IPS DF 6.9 (cell line): ENCODE results near the gene STK33.
"Not testable (repeated sequence)": the region's sequence is repeated elsewhere in the genome, so short reads cannot be mapped to it uniquely, and the experiment has no call there.

ENCODE experiments used
- DNase-seq: peaks from one replicate; pipeline ENCODE4 v3.0.0-alpha.2; 2013; ENCODE audit warnings: low read depth, low spot score
- H3K27ac ChIP-seq: one replicate; pipeline ENCODE4 v1.5.1; 2013; ENCODE audit warnings: low read length, control low read depth
- H3K27me3 ChIP-seq: 2 replicates; pipeline ENCODE4 v1.6.1; 2013; ENCODE audit warnings: mild to moderate bottlenecking, low read length; ENCODE audit not compliant: control insufficient read depth, insufficient read depth
- H3K36me3 ChIP-seq: 2 replicates; pipeline ENCODE4 v1.6.1; 2013; ENCODE audit warnings: low read length; ENCODE audit not compliant: control insufficient read depth, insufficient read depth
- H3K4me1 ChIP-seq: 2 replicates; pipeline ENCODE4 v1.6.1; 2013; ENCODE audit warnings: low read length; ENCODE audit not compliant: control insufficient read depth, insufficient read depth
- H3K4me3 ChIP-seq: 2 replicates; pipeline ENCODE4 v1.5.1; 2013; ENCODE audit warnings: mild to moderate bottlenecking, low read length
- H3K9me3 ChIP-seq: 2 replicates; pipeline ENCODE4 v1.6.1; 2013; ENCODE audit warnings: low read length, inconsistent platforms; ENCODE audit not compliant: control insufficient read depth, insufficient read depth
- WGBS: extraction: QIAGEN DNeasy Blood & Tissue Kit; methylation state at CpG from one replicate; pipeline ENCODE4 v1.1.7; 2013; ENCODE audit warnings: mixed read lengths, missing lambda C conversion rate; ENCODE audit not compliant: insufficient read length, insufficient coverage; 5-methylcytosine and 5-hydroxymethylcytosine counted together

The STK33 gene

GRCh38 chr11:8501836-8502235 lies 92.2 kb downstream of the STK33 start:
- Histone ChIP-seq H3K4me1 (no peaks in the 10 kb centered on the region), H3K27me3 (no peaks in the 10 kb centered on the region), H3K4me3 (no peak overlapping the region), H3K9me3 (no peaks in the 10 kb centered on the region), H3K36me3 (no peaks in the 10 kb centered on the region), H3K27ac (no peak overlapping the region)
- no peak for DNase-seq
- WGBS = no CpG with 5 or more reads among the region's 2 CpGs

DNA sequence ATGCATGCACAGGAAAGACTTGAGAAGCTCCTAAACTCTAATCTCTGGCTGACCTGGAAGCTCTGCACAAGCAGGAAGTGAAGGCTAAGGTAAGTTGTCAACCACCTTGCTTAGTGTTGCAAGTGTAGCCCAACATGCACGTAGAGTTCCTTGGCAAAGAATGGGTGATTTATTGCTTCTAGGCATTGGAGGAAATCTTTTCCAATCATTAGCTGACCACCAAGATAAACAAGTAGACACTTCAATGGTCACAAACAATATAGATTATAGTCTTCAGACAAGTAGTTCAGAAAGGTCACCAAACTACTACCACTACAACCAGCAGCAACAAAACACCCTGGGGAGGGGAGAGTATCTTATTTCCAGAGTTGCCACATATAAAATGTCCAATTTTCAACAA lies 105.6 kb downstream of the STK33 start:
- Histone ChIP-seq H3K9me3 (peaks cover 4% of the 10 kb centered on the region; the same call in 1 of the 2 replicates), H3K4me1 (no peaks in the 10 kb centered on the region), H3K27me3 (no peaks in the 10 kb centered on the region), H3K4me3 (no peak overlapping the region), H3K27ac (no peak overlapping the region), H3K36me3 (no peaks in the 10 kb centered on the region)
- no peak for DNase-seq
- WGBS = no CpG with 5 or more reads among the region's 1 CpG

DNA sequence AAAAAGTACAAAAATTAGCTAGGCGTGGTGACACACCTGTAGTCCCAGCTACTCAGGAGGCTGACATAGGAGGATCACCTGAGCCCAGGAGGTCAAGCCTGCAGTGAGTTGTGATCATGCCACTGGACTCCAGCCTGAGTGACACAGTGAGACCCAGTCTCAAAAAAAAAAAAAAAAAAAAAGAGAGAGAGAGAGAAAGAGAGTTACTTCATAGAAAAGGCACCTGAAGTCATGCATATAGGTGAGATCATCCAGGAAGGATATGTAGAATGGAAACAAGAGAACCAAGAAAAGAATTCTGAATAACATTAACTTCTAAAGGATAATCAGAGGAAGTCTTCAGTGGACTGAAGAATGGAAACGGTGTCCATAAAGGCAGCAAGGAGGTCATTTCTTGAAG lies 106.8 kb downstream of the STK33 start:
- Histone ChIP-seq H3K4me3 (no peak overlapping the region), H3K9me3 (peaks cover 4% of the 10 kb centered on the region; the same call in 1 of the 2 replicates), H3K27me3 (no peaks in the 10 kb centered on the region), H3K36me3 (no peaks in the 10 kb centered on the region), H3K4me1 (no peaks in the 10 kb centered on the region), H3K27ac (no peak overlapping the region)
- DNase-seq = no peak
- WGBS = no CpG with 5 or more reads among the region's 2 CpGs

DNA sequence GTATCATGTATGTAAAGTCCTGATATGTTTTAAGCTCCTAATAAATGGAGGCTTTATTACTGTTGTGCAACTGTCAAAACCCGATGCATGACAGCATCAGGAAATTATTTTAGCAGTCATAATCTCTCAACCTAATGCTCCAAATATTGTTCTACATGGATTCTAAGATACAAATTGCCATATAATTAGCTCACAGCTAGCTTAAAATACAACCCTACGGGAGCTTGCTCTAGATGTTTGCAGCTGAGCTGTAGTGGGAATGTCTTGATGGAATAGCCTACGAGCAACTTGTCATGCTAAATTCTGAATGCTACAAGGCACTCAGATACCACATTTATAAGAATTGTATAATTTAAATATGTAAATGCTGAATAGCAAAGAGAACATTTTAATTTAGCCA lies 109.8 kb downstream of the STK33 start:
- Histone ChIP-seq H3K9me3 (no peaks in the 10 kb centered on the region), H3K4me3 (no peak overlapping the region), H3K4me1 (no peaks in the 10 kb centered on the region), H3K27ac (no peak overlapping the region), H3K36me3 (no peaks in the 10 kb centered on the region), H3K27me3 (no peaks in the 10 kb centered on the region)
- no CpG with 5 or more reads among the region's 3 CpGs for WGBS
- DNase-seq = no peak

DNA sequence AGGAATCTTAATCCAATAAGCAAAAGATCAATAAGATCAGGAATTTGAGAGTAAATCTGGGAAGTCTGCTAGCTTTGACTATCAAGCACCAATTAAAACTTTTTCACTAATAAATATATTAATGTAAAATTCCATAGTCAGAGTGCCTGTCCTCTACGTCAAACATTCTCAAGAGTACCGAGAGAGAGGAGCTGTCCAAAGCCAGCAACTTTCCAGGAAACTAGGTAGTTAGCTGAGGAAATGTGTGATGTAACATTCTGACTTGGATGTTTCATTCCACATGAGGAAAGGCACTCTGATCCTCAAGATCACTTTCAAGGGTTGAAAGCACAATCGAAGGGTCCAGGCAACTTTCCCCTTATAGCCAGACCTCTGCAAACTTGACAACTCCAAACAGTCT lies 113.2 kb downstream of the STK33 start:
- Histone ChIP-seq H3K27ac (no peak overlapping the region), H3K4me1 (no peaks in the 10 kb centered on the region), H3K9me3 (no peaks in the 10 kb centered on the region), H3K36me3 (no peaks in the 10 kb centered on the region), H3K27me3 (no peaks in the 10 kb centered on the region), H3K4me3 (no peak overlapping the region)
- WGBS = no CpG with 5 or more reads among the region's 3 CpGs
- DNase-seq = no peak

- no peak overlapping the region for H3K27ac ChIP-seq
- no peaks in the 10 kb centered on the region for H3K9me3 ChIP-seq
- no peaks in the 10 kb centered on the region for H3K36me3 ChIP-seq
- no peaks in the 10 kb centered on the region for H3K4me1 ChIP-seq
- no CpG with 5 or more reads among the region's 1 CpG for WGBS
- no peaks in the 10 kb centered on the region for H3K27me3 ChIP-seq
- DNase-seq = no peak
- no peak overlapping the region for H3K4me3 ChIP-seq
Observed at GRCh38 chr11:8477680-8478079, 116.3 kb downstream of the STK33 start.

DNA sequence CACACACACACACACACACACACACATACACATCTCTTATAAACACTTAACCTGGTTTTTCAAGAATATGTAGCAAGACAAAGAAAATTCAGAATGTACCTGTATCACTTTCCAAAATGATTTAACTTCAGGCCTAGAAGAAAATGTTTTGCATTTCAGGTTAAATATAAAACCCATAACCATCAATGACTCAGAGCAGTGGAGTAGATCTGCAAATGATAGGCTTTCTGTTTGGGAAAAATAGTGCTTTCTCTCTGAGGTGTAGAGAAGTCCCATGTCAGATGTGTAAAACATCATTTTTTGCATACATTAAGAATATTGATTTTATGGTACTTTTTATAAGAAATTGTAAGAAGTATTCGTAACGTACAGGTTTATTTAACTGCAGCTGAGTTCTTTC lies 116.9 kb downstream of the STK33 start:
- 100% methylated on average over 2 of the region's 2 CpGs for WGBS
- Histone ChIP-seq H3K27ac (no peak overlapping the region), H3K27me3 (no peaks in the 10 kb centered on the region), H3K9me3 (no peaks in the 10 kb centered on the region), H3K4me3 (no peak overlapping the region), H3K4me1 (no peaks in the 10 kb centered on the region), H3K36me3 (no peaks in the 10 kb centered on the region)
- no peak for DNase-seq

GRCh38 chr11:8467806-8468205 lies 126.2 kb downstream of the STK33 start:
- H3K27me3 ChIP-seq, H3K4me1 ChIP-seq, H3K9me3 ChIP-seq, H3K4me3 ChIP-seq, DNase-seq, H3K36me3 ChIP-seq, H3K27ac ChIP-seq: not testable (repeated sequence)
- WGBS = no CpG with 5 or more reads among the region's 5 CpGs

DNA sequence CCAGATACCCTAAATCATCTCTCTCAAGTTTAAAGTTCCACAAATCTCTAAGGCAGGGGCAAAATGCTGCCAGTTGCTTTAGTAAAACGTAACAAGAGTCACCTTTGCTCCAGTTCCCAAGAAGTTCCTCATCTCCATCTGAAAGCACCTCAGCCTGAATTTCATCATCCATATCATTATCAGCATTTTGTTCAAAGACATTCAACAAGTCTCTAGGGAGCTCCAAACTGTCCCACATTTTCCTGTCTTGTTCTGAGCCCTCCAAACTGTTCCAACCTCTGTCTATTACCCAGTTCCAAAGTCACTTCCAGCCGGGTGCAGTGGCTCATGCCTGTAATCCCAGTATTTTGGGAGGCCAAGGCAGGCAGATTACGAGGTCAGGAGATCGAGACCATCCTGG lies 126.7 kb downstream of the STK33 start:
- not testable (repeated sequence) for H3K36me3 ChIP-seq, DNase-seq, H3K4me1 ChIP-seq, H3K27me3 ChIP-seq, H3K27ac ChIP-seq, H3K9me3 ChIP-seq, H3K4me3 ChIP-seq
- WGBS = no CpG with 5 or more reads among the region's 4 CpGs

DNA sequence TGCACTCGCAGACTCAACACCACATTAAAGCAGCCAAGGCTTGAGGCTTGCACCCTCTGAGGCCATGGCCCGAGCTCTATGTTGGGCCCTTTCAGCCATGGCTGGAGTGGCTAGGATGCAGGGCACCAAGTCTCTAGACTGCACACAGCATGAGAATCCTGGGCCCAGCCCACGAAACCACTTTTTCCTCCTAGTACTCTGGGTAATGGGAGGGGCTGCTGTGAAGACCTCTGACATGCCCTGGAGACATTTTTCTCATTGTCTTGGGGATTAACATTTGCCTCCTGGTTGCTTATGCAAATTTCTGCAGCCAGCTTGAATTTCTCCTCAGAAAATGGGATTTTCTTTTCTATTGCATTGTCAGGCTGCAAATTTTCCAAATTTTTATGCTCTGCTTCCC lies 127.1 kb downstream of the STK33 start:
- H3K4me1 ChIP-seq, H3K27me3 ChIP-seq, DNase-seq, H3K4me3 ChIP-seq, H3K9me3 ChIP-seq, H3K27ac ChIP-seq, H3K36me3 ChIP-seq: not testable (repeated sequence)
- no CpG with 5 or more reads among the region's 3 CpGs for WGBS

DNA sequence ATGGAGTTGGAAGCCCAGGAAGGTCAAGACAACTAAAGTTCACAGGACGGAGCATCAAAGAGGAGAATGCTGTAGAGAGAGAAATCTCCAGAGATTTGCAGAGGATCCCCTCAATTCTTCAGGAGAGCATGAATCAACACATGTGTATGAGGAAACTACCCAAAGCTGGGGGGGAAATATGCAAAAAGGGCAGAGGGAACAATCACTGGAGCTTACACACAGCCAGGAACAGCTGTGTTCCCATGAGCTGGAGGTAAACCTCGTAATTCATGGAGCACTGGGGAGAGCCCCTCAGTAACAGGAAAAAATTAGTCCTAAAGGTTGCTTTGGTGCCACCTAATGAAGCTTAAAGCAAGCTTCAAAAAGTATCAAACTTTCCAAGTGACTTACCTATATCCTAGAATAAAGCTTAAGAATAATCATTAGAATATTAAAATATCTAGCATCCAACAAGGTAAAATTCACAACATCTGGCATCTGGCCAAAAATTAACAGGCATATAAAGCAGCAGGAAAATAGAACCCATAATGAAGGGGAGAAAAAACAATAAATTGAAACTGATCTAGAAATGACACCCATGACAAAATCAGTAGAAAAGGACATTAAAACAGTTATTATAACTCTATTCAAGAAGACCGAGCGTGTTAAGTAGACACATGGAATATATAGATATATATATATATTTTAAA lies 134.2 kb downstream of the STK33 start:
- Histone ChIP-seq H3K9me3 (no peaks in the 10 kb centered on the region), H3K4me1 (no peaks in the 10 kb centered on the region), H3K4me3 (no peak overlapping the region), H3K27ac (no peak overlapping the region), H3K36me3 (no peaks in the 10 kb centered on the region), H3K27me3 (no peaks in the 10 kb centered on the region)
- no peak for DNase-seq
- WGBS = no CpG with 5 or more reads among the region's 4 CpGs
